ENCODE data around the gene MAPK8IP1.

The MAPK8IP1 gene

GRCh38 chr11:45949992-45950407 is 64.5 kb downstream of the MAPK8IP1 start:
- in situ Hi-C loops (cut with MboI; ENCODE audit: low sequenced_read_pairs, unreplicated experiment) = no loop called here
- DNase-seq (ENCODE audit: low spot score) = no peak
- TF ChIP-seq CTCF (IDR thresholded peaks at IDR 0.05; ENCODE audit: borderline replicate concordance, control extremely low read depth, extremely low read depth, insufficient read depth, missing control alignments) = no peak

Data from GM13976 (cell line).